GM18867 (cell line): ENCODE data around the gene MINAR1.
"Not testable (repeated sequence)": the region's sequence is repeated elsewhere in the genome, so short reads cannot be mapped to it uniquely, and the experiment has no call there.

Experiments
- ATAC-seq: cut with Tn5 transposase; IDR thresholded peaks from one replicate; pipeline ENCODE4 v1.9.1; 2021; ENCODE audit warnings: mild to moderate bottlenecking, moderate library complexity; ENCODE audit not compliant: unreplicated experiment

Gene MINAR1, protein sequence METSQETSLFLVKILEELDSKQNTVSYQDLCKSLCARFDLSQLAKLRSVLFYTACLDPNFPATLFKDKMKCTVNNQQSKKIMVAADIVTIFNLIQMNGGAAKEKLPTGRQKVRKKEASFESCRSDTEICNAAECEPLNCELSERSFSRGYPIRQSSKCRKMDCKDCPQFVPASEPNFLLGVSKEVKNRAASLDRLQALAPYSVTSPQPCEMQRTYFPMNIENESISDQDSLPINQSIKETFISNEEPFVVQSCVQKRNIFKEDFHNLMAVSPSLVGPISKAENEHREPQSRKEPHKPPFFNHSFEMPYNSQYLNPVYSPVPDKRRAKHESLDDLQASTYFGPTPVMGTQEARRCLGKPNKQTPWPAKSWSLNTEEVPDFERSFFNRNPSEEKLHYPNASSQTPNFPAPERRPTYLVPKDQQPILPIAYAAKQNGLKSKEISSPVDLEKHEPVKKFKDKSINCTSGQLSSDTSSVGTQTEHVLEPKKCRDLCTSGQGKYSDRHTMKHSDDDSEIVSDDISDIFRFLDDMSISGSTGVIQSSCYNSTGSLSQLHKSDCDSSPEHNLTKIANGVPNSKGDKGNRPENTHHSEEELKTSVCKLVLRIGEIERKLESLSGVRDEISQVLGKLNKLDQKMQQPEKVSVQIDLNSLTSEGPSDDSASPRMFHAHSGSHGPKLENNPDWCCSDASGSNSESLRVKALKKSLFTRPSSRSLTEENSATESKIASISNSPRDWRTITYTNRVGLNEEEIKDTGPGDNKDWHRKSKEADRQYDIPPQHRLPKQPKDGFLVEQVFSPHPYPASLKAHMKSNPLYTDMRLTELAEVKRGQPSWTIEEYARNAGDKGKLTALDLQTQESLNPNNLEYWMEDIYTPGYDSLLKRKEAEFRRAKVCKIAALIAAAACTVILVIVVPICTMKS

GRCh38 chr15:79431636-79432344, at the start of gene MINAR1:
Gene MINAR1, plus strand, starts transcription at chr15:79432336. Its CDS starts 23,812 bp downstream, at chr15:79456148.
- no peak for ATAC-seq

DNA sequence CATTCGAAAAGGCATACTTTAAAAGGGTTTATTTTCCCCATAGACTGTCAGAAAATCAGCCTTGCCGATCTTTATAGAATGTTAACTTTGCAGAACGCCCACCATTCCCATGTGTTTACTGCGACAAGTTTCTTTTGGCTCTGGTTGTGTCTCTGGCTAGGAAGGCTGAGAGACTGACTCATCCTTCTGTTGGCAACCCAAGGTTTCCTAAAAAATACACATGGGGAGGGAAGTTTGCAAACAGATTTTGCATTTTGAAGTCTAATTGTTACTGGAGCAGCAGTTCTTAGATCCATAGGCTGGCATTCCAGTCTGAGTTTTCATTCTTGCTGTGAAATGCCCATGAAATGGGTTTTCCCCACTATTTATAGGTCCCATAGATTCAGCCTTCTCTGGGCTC, 37.9 kb upstream of the MINAR1 start:
- no peak for ATAC-seq

DNA sequence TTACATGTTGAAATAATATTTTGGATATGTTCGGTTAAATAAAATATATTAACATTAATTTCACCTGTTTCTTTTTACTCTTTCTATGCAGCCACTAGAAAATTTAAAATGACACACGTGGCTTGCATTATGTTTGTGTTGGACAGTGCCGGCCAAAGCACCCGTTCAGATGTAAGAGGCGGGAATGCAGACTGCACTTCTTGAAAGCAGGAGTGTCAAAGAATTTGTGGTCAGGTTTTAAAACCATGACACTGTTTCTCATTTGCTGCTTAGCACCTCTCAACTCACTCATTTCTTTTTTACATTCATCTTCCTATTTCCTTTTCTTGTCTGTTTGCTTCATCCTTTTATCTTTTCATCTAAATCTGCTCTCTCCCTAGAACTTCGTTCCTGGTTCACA, 35.3 kb upstream of the MINAR1 start:
- ATAC-seq, result no peak

DNA sequence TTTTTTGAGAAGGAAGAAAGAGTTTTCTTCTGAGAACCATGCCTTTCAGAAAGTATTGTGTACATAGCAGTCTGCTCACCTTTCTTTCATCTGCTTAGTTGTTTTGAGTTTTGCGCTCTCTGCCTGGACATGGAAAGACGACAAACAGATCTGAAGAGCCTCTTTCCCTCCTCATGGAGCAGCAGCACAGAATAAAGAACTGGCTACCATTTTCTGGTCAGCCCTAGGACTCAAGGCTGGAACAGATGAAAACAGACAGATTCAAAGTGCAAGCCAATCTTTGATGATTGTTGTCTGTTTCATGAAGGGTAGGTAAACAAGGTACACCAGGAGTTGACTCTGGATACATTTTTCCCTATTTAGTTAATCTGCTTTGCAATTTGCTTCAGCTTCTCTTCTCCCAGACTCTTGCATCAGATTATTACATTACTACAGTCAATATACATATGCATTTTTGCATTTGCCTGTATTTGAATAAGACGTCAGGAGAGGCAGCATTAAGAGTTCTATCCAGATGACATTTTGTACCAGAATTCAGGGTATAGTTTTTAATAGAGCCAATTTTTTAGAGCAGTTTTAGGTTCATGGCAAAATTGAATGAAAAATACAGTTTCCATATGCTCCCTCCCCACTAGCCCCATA, 34.7 kb upstream of the MINAR1 start:
- ATAC-seq, result no peak

GRCh38 chr15:79399606-79400005, 32.5 kb upstream of the MINAR1 start:
- ATAC-seq, result no peak

GRCh38 chr15:79400650-79401049, 31.5 kb upstream of the MINAR1 start:
- no peak for ATAC-seq

GRCh38 chr15:79401301-79401700, 30.8 kb upstream of the MINAR1 start:
- ATAC-seq, result no peak

GRCh38 chr15:79402136-79402535, 30.0 kb upstream of the MINAR1 start:
- no peak for ATAC-seq

DNA sequence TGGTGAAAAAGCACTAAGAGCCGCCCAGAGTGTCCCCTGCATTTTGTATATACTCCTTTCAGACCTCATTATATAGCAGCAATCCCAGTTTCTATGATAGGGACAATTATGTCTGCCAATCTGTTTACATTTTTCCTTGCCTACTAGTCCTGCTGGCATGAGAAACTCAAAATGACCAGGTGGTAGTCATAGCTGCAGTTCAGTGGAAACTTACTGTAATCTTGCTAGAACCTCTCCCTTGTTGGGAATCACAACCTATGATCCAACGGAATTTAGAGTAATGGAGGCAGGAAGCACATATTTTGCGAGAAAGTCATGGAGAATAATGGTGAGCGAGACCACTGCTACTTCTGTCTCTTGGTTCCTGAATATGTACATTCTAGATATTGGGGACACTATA, 28.6 kb upstream of the MINAR1 start:
- ATAC-seq, result no peak

- ATAC-seq, result no peak
Measured at GRCh38 chr15:79406210-79406609, 25.9 kb upstream of the MINAR1 start.

GRCh38 chr15:79408041-79408440, 24.1 kb upstream of the MINAR1 start:
- no peak for ATAC-seq

- no peak for ATAC-seq
Measured at GRCh38 chr15:79410237-79410636, 21.9 kb upstream of the MINAR1 start.

GRCh38 chr15:79412010-79412409, 20.1 kb upstream of the MINAR1 start:
- ATAC-seq, result no peak

DNA sequence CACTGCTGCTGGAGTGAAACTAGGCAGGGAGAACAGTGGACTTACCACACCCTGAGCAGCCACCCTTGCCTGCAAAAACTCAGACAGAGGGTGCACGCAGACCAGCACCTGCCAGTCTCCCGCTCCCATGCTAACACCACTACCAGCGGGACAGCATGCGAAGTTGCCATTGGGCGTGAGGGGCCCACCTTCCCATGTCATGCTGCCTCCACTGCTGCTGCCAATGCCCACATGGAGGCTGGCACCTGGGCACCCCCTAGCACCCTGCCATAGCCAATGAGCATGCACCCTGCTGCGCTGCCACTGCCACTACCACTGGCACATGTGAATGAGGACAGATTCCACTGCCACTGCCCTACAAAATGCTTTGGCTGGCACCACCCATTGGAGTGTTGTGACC, 19.7 kb upstream of the MINAR1 start:
- ATAC-seq, result no peak

DNA sequence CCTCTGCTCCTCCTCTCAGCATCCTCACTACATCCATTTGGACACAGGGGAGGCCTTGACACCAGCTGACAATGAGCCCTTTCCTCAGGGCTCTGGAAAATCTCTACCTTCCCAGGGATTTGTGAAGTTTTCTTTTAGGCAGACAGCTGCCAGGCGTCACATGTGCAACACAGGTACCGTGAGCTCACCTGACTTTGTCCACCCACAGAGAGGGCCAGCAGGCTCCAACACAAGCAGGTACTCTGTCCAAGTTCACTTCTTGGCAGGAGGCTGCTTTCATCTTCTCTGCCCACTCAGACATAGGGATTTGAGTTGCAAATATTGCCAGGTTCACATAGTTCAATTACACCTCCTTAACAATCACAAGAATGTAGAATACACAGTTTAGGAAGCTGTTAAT, 15.3 kb upstream of the MINAR1 start:
- no peak for ATAC-seq

GRCh38 chr15:79418693-79419279, 13.3 kb upstream of the MINAR1 start:
- no peak for ATAC-seq

DNA sequence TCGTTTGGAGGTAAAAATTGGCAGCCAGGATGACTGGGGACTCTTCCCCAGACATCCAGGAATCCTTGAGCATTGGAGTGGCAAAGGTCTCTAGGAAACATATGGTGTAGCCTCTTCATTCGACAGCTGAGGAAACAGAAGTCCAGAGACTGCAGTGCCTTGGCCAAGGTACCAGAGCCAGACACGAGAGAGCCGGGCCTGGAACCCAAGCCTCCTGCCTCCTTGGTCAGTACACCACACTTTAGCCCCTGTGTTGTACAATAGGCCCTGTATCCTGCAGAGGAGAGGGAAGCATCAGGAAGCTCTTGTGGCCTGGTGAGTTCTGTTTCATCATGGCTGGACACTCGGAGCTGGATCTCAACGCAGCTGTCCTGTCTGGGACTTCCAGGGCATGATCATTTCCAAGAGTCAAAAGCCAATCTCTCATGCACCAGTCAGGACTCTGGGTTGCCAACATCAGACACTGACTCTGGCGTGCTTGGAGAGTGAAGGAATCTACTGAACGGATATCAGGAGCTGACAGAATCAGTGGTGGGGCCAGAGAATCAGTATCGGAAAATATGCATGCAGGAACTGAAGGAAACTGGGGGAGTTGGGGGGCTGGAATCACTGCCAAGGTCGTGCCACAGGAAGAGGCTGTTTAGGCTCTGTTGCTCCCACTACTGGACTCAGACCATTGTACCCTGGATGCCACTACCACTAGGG, 6.4 kb upstream of the MINAR1 start:
- ATAC-seq, result no peak

DNA sequence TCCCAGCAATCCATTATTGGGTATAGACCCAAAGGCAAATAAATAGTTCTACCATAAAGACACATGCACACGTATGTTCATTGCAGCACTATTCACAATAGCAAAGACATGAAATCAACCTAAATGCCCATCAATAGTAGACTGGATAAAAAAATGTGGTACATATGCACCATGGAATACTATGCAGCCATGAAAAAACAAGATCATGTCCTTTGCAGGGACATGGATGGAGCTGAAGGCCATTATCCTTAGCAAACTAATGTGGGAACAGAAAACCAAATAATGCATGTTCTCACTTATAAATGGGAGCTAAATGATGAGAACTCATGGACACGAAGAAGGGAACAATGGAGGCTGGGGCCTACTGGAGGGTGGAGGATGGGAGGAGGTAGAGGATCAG, 5.2 kb upstream of the MINAR1 start:
- ATAC-seq, result not testable (repeated sequence)

GRCh38 chr15:79427781-79428598, 4.1 kb upstream of the MINAR1 start:
- no peak for ATAC-seq
